ENCODE data around the gene MLLT1. TPM values are rescaled to one million over a fixed set of nuclear protein-coding genes. Genes with fewer than 3 reads are reported as not detected.

Gene MLLT1
- total RNA-seq, 1 experiment from 2014 or later = 54.9 TPM

DNA sequence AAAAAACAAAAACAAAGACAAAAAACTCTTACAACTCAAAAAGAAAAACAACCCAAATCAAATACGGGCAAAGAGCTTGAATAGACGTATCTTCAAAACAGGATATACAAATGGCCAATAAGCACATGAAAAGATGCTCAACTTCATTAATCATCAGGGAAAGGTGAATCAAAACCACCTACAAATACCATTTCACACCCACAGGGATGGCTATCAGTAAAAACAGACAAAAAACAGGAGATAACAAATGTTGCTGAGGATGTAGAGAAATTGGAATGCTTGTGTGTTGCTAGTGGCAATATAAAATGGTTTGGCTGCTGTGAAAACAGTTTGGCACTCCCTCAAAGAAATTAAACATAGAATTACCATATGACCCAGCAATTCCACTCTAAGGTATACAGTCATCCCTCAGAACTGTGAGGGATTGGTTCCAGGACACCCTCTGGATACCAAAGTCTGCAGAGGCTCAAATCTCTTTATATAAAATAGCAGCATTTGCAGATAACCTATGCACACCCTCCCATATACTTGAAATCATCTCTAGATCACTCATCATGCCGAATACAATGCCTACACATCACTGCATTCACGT lies 29.7 kb downstream of the MLLT1 start:
- Mint-ChIP-seq H3K36me3 (ENCODE audit: insufficient read depth in 1 of 3, low read depth in 3 of 3) (peaks cover 36 to 37% (median 37%) of the 10 kb centered on the region in 3 experiments), H3K9me3 (peaks cover 17% of the 10 kb centered on the region in 2 experiments; a peak in 4 of 5 replicates), H3K27me3 (ENCODE audit: low read depth) (no peaks in the 10 kb centered on the region; the same call in 1 of the 2 replicates), H3K27ac (no peak overlapping the region), H3K4me3 (no peak overlapping the region), H3K4me1 (peaks cover 0 to 16% of the 10 kb centered on the region in 2 experiments; a peak in 3 of 4 replicates)
- H3K9me3 ChIP-seq (ENCODE audit: control insufficient read depth, low read depth, low read length) = peaks cover 4% of the 10 kb centered on the region
- no peak overlapping the region for H2BK12ac ChIP-seq (ENCODE audit: insufficient read length, low read depth, low read length)
- WGBS (ENCODE audit: extremely low coverage, insufficient read length, low lambda C conversion rate) = no CpG with 5 or more reads among the region's 4 CpGs
- peaks cover 6% of the 10 kb centered on the region for H3K79me1 ChIP-seq (ENCODE audit: insufficient read depth, low read depth, low read length, poor library complexity, severe bottlenecking)
- H2BK120ac ChIP-seq (ENCODE audit: low read depth, low read length, poor library complexity, severe bottlenecking) = no peak overlapping the region
- H2AFZ ChIP-seq (ENCODE audit: low read length) = no peak overlapping the region
- H3K27ac ChIP-seq (ENCODE audit: insufficient read length, low read depth, low read length) = no peak overlapping the region
- no peaks in the 10 kb centered on the region for H3K27me3 ChIP-seq (ENCODE audit: insufficient read depth, low read length)
- TF ChIP-seq, protein P1, sequence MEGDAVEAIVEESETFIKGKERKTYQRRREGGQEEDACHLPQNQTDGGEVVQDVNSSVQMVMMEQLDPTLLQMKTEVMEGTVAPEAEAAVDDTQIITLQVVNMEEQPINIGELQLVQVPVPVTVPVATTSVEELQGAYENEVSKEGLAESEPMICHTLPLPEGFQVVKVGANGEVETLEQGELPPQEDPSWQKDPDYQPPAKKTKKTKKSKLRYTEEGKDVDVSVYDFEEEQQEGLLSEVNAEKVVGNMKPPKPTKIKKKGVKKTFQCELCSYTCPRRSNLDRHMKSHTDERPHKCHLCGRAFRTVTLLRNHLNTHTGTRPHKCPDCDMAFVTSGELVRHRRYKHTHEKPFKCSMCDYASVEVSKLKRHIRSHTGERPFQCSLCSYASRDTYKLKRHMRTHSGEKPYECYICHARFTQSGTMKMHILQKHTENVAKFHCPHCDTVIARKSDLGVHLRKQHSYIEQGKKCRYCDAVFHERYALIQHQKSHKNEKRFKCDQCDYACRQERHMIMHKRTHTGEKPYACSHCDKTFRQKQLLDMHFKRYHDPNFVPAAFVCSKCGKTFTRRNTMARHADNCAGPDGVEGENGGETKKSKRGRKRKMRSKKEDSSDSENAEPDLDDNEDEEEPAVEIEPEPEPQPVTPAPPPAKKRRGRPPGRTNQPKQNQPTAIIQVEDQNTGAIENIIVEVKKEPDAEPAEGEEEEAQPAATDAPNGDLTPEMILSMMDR (conservative IDR thresholded peaks at IDR 0.05) = no peak
- no peak overlapping the region for H2BK20ac ChIP-seq (ENCODE audit: low read depth, low read length, poor library complexity, severe bottlenecking)
- H3K14ac ChIP-seq (ENCODE audit: insufficient read depth, low read length) = no peak overlapping the region
- no peak overlapping the region for H4K5ac ChIP-seq (ENCODE audit: insufficient read length, low read depth, low read length)
- H3K4me1 ChIP-seq (ENCODE audit: insufficient read depth, low read length) = no peaks in the 10 kb centered on the region
- no peak overlapping the region for H4K8ac ChIP-seq (replicated peaks; ENCODE audit: insufficient read length, low read depth, low read length)
- H3K4ac ChIP-seq (ENCODE audit: low read depth, low read length) = no peak overlapping the region
- no peak overlapping the region for H2BK5ac ChIP-seq (ENCODE audit: insufficient read length, low read length)
- no peak overlapping the region for H2BK15ac ChIP-seq (ENCODE audit: low read depth, low read length)
- no peak overlapping the region for H3K4me2 ChIP-seq (ENCODE audit: insufficient read depth, insufficient read length, low read length)
- DNase-seq = no peak
- H3K79me2 ChIP-seq (ENCODE audit: insufficient read depth, low read length) = peaks cover 14% of the 10 kb centered on the region; the same call in 1 of the 2 replicates
- H3K56ac ChIP-seq (ENCODE audit: insufficient read length, low read depth, low read length) = no peak overlapping the region
- no peaks in the 10 kb centered on the region for H3K23me2 ChIP-seq (ENCODE audit: insufficient read length, low read depth, low read length, poor library complexity, severe bottlenecking)
- H3K23ac ChIP-seq (ENCODE audit: insufficient read length, low read depth, low read length) = no peak overlapping the region
- H3K18ac ChIP-seq (ENCODE audit: insufficient read length, low read depth, low read length) = no peak overlapping the region
- H2AK5ac ChIP-seq (ENCODE audit: insufficient read length, low read length) = no peak overlapping the region
- no peaks in the 10 kb centered on the region for H4K20me1 ChIP-seq (ENCODE audit: control insufficient read depth, insufficient read depth, insufficient read length)
- H3T11ph ChIP-seq (ENCODE audit: low read length) = no peak overlapping the region
- H3K9ac ChIP-seq (ENCODE audit: extremely low read depth, insufficient read length, low read length) = no peak overlapping the region
- H4K91ac ChIP-seq (ENCODE audit: insufficient read length, low read depth, low read length) = no peak overlapping the region
